Adipocyte (in vitro differentiated cells): Measurements from ENCODE around the gene PILRB.
"Not testable (repeated sequence)": the region's sequence is repeated elsewhere in the genome, so short reads cannot be mapped to it uniquely, and the experiment has no call there.

Experiments
- DNase-seq: peaks from one replicate; pipeline ENCODE4 v3.0.0-alpha.2; 2015; ENCODE audit warnings: low read depth
- H3K27me3 ChIP-seq: replicated peaks from 2 replicates; pipeline ENCODE4 v1.7.0; 2013; ENCODE audit warnings: mild to moderate bottlenecking, low read length, moderate library complexity; ENCODE audit not compliant: control insufficient read depth, insufficient read depth
- H3K36me3 ChIP-seq: 2 replicates; pipeline ENCODE4 v1.7.0; 2013; ENCODE audit warnings: low read length, mild to moderate bottlenecking, moderate library complexity; ENCODE audit not compliant: control insufficient read depth, insufficient read depth, severe bottlenecking
- H3K4me1 ChIP-seq: 2 replicates; pipeline ENCODE4 v1.7.0; 2013; ENCODE audit warnings: mild to moderate bottlenecking, low read length, moderate library complexity; ENCODE audit not compliant: control insufficient read depth, insufficient read depth
- H3K4me3 ChIP-seq: 2 replicates; pipeline ENCODE4 v1.7.0; 2013; ENCODE audit warnings: mild to moderate bottlenecking, low read length, moderate library complexity
- H3K9ac ChIP-seq: 2 replicates; pipeline ENCODE4 v1.7.0; 2013; ENCODE audit warnings: mild to moderate bottlenecking, low read length, moderate library complexity
- H3K9me3 ChIP-seq: 2 replicates; pipeline ENCODE4 v1.7.0; 2013; ENCODE audit warnings: mild to moderate bottlenecking, low read length, moderate library complexity; ENCODE audit not compliant: control insufficient read depth

Gene PILRB

DNA sequence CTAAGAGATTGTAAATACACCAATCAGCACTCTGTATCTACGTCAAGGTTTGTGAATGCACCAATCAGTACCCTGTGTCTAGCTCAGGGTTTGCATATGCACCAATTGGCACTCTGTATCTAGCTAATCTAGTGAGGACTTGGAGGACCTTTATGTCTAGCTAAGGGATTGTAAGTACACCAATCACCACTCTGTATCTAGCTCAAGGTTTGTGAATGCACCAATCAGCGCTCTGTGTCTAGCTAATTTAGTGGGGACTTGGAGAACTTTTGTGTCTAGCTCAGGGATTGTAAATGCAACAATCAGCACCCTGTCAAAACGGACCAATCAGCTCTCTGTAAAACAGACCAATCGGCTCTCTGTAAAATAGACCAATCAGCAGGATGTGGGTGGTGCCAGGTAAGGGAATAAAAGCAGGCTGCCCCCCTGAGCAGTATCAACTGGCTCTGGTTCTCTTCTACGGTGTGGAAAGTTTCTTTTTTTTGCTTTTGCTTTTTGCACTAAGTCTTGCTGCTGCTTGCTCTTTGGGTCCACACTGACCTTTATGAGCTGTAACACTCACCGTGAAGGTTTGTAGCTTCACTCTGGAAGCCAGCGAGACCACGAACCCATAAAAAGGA is 24.4 kb downstream of the PILRB start:
- not testable (repeated sequence) for H3K4me1 ChIP-seq, H3K27me3 ChIP-seq, H3K36me3 ChIP-seq, H3K4me3 ChIP-seq, DNase-seq, H3K9ac ChIP-seq, H3K9me3 ChIP-seq

- Histone ChIP-seq H3K9ac (no peak overlapping the region), H3K4me3 (no peak overlapping the region), H3K36me3 (no peaks in the 10 kb centered on the region), H3K27me3 (no peaks in the 10 kb centered on the region), H3K4me1 (no peaks in the 10 kb centered on the region), H3K9me3 (no peaks in the 10 kb centered on the region)
- no peak for DNase-seq
Observed at GRCh38 chr7:100384628-100385294, 26.8 kb downstream of the PILRB start.

DNA sequence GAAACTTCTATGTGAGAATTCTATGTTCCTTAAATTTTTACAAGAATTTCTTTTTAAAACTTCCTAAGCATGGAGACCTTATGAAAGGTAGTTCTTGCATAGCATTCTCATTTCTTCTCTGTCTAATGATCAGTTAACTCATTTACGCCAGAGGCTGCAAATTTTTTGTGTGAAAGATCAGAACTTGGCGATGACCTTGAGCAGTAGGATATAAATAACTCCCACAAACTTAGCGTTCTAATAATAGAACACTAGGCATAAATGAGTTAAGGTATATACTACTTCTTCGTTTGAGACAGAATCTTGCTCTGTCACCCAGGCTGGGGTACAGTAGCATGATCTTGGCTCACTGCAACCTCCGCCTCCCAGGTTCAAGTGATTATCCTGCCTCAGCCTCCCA is 29.0 kb downstream of the PILRB start:
- H3K27me3 ChIP-seq = no peaks in the 10 kb centered on the region

DNA sequence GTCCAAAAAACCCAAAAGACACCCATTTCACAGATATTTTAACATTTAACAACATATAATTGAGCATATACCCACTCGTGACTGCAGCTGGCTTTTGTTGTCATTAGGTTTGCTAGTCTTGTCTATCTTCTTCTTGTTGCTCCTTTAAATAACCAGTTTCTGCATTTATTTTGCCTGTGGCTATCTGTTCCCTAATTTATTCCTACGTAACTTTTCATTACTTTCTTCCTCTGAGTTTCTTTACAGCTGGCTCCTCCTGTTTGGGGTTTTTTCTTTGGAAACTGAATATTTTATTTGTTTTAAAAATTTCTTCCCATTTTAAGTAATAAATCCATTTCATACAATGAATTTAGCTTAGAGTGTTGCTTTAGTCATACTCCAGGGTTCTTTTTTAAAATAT is 29.8 kb downstream of the PILRB start:
- no peak for DNase-seq
- Histone ChIP-seq H3K4me3 (no peak overlapping the region), H3K4me1 (peaks cover 7% of the 10 kb centered on the region), H3K9me3 (no peaks in the 10 kb centered on the region), H3K36me3 (no peaks in the 10 kb centered on the region), H3K9ac (no peak overlapping the region), H3K27me3 (no peaks in the 10 kb centered on the region)

More for the DNA sequence above, 29.0 kb downstream of the PILRB start:
- Histone ChIP-seq H3K4me1 (no peaks in the 10 kb centered on the region), H3K9ac (no peak overlapping the region), H3K4me3 (no peak overlapping the region), H3K36me3 (no peaks in the 10 kb centered on the region), H3K9me3 (no peaks in the 10 kb centered on the region)
- no peak for DNase-seq

- no peaks in the 10 kb centered on the region for H3K9me3 ChIP-seq
- no peak for DNase-seq
- H3K4me1 ChIP-seq = peaks cover 9% of the 10 kb centered on the region
- no peak overlapping the region for H3K9ac ChIP-seq
- no peak overlapping the region for H3K4me3 ChIP-seq
- no peaks in the 10 kb centered on the region for H3K27me3 ChIP-seq
- H3K36me3 ChIP-seq = no peaks in the 10 kb centered on the region
Observed at GRCh38 chr7:100389437-100390088, 31.6 kb downstream of the PILRB start.

- no peak overlapping the region for H3K9ac ChIP-seq
- no peaks in the 10 kb centered on the region for H3K27me3 ChIP-seq
- H3K4me1 ChIP-seq = peaks cover 9% of the 10 kb centered on the region
- H3K9me3 ChIP-seq = no peaks in the 10 kb centered on the region
- H3K4me3 ChIP-seq = no peak overlapping the region
- no peaks in the 10 kb centered on the region for H3K36me3 ChIP-seq
- no peak for DNase-seq
Observed at GRCh38 chr7:100390286-100391009, 32.5 kb downstream of the PILRB start.

DNA sequence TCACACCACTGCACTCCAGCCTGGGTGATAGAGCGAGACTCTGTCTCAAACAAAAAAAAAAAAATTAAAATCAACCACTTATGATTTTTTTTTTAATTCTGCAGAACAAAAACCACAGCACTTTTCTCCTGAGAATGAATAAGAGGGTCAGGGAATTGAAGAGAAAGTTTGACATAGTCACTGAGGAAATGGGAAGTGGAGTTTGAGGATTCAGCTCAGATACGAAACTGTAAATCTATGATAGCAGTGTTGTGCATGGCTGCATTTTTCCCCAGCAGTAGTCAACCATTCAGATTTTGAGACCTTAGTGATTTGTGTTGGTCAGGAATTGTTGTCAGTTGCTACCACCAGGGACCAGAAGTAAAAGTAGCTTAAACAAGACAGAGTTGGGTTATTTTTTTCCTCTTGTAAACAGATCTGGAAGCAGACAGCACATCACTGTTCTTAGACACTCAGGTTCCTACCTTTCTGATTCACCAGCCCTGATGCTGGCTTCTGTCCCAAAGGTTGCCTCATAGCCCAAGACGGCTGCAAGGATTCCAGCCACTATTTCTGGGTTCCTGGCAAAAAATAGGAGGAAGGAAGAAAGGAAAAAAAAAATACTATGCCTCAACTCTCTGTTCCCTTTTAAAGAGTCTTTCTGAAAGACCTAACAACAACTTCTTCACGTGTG is 35.5 kb downstream of the PILRB start:
- H3K27me3 ChIP-seq = peaks cover 7% of the 10 kb centered on the region
- no peak overlapping the region for H3K4me3 ChIP-seq
- H3K9me3 ChIP-seq = no peaks in the 10 kb centered on the region
- no peak for DNase-seq
- H3K9ac ChIP-seq = no peak overlapping the region
- H3K36me3 ChIP-seq = no peaks in the 10 kb centered on the region
- H3K4me1 ChIP-seq = peaks cover 19% of the 10 kb centered on the region

DNA sequence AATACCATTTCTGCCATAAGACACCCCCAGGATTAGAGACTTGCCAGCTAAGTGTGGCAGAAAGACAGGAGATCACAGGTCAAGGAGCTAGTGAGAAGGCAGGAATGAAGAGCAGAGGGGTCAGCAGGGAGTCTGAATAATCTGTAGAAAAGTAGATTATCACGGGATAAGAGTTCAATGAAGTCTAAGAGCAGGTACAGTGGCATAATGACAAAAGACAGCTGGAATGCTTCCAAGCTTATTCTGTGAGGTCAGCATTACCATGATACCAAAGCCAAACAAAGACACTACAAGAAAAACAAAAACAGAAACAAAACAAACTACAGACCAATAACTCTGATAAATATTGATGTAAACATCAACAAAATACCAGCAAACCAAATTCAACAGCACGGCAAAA is 36.2 kb downstream of the PILRB start:
- Histone ChIP-seq H3K4me3 (no peak overlapping the region), H3K36me3 (no peaks in the 10 kb centered on the region), H3K4me1 (peaks cover 23% of the 10 kb centered on the region), H3K27me3 (peaks cover 7% of the 10 kb centered on the region), H3K9ac (no peak overlapping the region), H3K9me3 (no peaks in the 10 kb centered on the region)
- no peak for DNase-seq

DNA sequence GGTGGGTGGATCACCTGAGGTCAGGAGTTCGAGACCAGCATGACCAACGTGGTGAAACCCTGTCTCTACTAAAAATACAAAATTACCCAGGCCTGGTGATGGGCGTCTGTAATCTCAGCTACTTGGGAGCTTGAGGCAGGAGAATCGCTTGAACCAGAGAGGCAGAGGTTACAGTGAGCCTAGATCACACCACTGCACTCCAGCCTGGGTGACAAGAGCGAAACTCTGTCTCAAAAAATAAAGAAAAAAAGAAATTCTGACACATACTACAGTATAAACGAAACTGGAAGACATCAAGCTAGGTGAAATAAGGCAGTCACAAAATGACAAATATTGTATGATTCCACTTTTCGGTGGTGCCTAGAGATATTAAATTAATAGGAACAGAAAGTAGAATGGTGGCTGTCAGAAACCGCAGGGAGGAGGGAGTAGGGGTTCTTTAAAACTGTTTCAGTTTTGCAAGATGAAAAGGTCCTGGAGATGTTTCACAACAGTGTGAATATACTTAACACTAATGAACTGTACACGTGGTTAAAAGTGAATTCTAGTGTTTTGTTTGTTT is 38.6 kb downstream of the PILRB start:
- H3K4me1 ChIP-seq = peaks cover 23% of the 10 kb centered on the region
- H3K9ac ChIP-seq = no peak overlapping the region
- no peaks in the 10 kb centered on the region for H3K36me3 ChIP-seq
- H3K4me3 ChIP-seq = no peak overlapping the region
- no peak for DNase-seq
- H3K27me3 ChIP-seq = peaks cover 7% of the 10 kb centered on the region
- H3K9me3 ChIP-seq = no peaks in the 10 kb centered on the region

DNA sequence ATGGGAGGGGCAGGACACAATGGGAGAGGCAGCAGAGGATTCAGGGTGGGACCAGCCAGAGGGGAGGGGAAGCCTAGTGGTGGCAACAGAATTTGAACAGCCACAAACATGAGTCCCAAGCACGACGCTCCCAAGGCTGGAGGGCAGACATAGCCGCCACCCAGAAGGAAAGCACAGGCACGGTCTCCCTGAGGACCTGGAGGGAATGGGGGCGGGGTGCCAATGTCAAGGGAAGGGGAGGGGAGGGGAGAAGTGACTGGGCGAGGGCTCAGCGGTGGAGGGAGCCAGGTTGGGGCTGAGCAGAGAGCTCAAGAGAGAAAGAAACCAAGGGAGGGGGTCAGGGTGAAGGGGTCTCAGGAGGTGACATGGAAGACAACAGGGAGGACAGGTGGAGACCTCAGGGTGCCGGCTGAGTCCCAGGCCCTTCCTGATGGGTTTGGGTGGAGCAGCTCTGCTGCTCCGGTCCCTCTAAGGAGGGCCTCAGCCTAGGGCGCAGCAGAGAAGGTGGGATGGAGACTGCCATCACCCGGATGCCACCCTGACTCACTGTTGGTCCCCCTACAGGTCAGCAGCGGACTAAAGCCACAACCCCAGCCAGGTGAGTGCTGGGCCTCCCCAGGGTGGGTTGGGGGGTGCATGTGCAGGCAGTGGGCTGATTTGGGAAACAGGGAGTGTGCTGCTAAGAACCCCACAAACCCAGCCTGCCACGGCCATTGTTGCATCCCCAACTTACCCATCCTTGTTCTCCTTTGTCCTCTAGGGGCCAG is 39.6 kb downstream of the PILRB start:
- Histone ChIP-seq H3K9me3 (no peaks in the 10 kb centered on the region), H3K27me3 (peaks cover 7% of the 10 kb centered on the region), H3K4me3 (no peak overlapping the region), H3K9ac (no peak overlapping the region), H3K4me1 (peaks cover 18% of the 10 kb centered on the region), H3K36me3 (no peaks in the 10 kb centered on the region)
- DNase-seq = no peak
